ENCODE measurements around the gene ARHGAP31.
A peak's percentile ranks its signal among the peaks of the same experiment; 100 is the strongest.
"Not testable (repeated sequence)": the region's sequence is repeated elsewhere in the genome, so short reads cannot be mapped to it uniquely, and the experiment has no call there.

Gene ARHGAP31

GRCh38 chr3:119302697-119303551, 8.7 kb downstream of the ARHGAP31 start:
- peak; percentile 28 for DNase-seq (ENCODE audit: low read depth)
- no peak for TF ChIP-seq CTCF (conservative IDR thresholded peaks at IDR 0.05; ENCODE audit: low read length)
- no peak overlapping the region for H3K4me3 ChIP-seq (ENCODE audit: low read length)

- peak; percentile 83 for DNase-seq (ENCODE audit: low read depth)
- TF ChIP-seq CTCF (conservative IDR thresholded peaks at IDR 0.05; ENCODE audit: low read length): no peak
- no peak overlapping the region for H3K4me3 ChIP-seq (ENCODE audit: low read length)
These were observed 10.1 kb downstream of the ARHGAP31 start for GRCh38 chr3:119304201-119304713.

DNA sequence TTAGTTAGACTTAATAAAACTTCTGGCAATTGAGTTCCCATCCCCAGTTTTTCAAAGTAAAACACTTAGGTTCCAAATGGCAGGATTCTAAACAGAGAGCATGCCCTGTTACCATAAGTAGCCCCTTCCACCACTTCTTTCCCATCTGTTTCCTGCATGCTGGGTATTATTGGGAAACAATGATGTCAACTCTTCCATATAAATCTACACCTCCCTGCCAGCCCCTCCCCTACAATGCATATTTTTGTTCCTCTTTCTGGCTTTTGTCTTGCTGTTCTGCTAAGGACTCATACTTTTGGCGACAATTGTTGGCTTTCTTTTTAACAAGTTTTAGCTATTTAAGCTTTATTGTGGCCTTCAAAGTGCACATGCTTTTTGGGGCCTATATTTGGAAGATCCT, 11.1 kb downstream of the ARHGAP31 start:
- H3K4me3 ChIP-seq (ENCODE audit: low read length): no peak overlapping the region
- TF ChIP-seq CTCF (conservative IDR thresholded peaks at IDR 0.05; ENCODE audit: low read length): no peak
- peak; percentile 88 for DNase-seq (ENCODE audit: low read depth)

DNA sequence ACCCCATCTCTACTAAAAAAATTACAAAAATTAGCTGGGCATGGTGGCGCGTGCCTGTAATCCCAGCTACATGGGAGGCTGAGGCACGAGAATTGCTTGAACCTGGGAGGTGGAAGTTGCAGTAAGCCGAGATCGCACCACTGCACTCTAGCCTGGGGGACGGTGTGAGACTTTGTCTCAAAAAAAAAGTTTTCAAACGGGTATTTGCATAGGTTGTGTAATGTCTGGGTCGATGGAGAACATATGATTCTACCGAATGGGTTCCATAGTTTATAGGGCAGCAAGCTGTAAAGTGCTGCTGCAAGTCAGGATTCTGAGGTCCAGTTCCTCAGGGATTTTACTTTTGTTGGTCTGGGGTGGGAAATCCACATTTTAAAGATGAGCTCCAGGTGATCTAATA, 12.2 kb downstream of the ARHGAP31 start:
- not testable (repeated sequence) for DNase-seq (ENCODE audit: low read depth); H3K4me3 ChIP-seq (ENCODE audit: low read length)

DNA sequence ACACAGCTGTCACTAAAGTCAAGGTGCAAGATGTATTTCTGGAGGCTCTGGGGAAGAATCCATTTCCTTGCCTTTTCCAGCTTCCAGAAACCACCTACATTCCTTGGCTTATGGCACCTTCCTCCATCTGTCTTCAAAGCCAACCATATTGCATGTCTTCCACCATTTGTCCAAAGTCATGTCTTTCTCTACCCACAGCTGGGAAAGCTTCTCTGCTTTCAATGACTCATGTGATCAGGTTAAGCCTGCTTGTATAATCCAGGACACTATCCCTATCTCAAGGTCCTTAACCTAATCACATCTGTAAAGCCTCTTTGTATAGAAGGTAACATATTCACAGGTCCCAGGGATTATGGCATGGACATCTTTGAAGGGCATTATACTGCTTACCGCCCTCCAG, 14.2 kb downstream of the ARHGAP31 start:
- H3K4me3 ChIP-seq (ENCODE audit: low read length): no peak overlapping the region
- TF ChIP-seq CTCF (conservative IDR thresholded peaks at IDR 0.05; ENCODE audit: low read length): no peak
- peak; percentile 50 for DNase-seq (ENCODE audit: low read depth)

GRCh38 chr3:119309591-119309990, 15.4 kb downstream of the ARHGAP31 start:
- DNase-seq (ENCODE audit: low read depth): no peak
- no peak for TF ChIP-seq CTCF (conservative IDR thresholded peaks at IDR 0.05; ENCODE audit: low read length)

DNA sequence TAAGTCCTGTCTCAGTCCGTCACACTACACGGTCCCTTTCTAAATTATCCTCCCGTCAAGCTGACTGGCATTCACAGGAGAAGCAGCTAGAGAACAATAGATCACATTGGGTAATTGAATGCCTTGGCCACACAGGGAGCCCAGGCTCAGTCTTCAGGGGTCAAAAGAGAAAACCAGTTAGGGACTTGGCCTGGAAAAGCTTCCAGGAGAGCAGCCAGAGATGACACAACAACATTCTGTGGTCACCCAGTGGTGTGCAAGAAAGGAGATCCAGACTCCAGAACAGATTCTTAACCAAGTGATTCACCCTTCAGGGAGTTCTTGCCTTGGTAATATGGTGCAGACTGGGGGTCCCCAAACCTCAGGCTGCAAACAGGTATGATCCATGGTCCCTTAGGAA, 15.9 kb downstream of the ARHGAP31 start:
- no peak for TF ChIP-seq CTCF (conservative IDR thresholded peaks at IDR 0.05; ENCODE audit: low read length)
- DNase-seq (ENCODE audit: low read depth): peak; percentile 98
- H3K4me3 ChIP-seq (ENCODE audit: low read length): no peak overlapping the region; the same call in 1 of the 2 replicates

More at GRCh38 chr3:119309591-119309990, 15.4 kb downstream of the ARHGAP31 start:
- H3K4me3 ChIP-seq (ENCODE audit: low read length): no peak overlapping the region; the same call in 1 of the 2 replicates

Measured in AG10803 (cell line).